C4-2B (cell line): Measurements from ENCODE around the gene FREM1.

ENCODE experiments used
- H3K27ac ChIP-seq: fragments of 450-650 bp; 2 replicates; pipeline ENCODE4 v1.5.1; 2017
- ZFX ChIP-seq: fragments of 450-650 bp; IDR thresholded peaks from 2 replicates; pipeline ENCODE4 v1.6.1; 2017
- TF ChIP-seq, protein P1 (sequence below): fragments of 450-650 bp; conservative IDR thresholded peaks from 2 replicates; pipeline ENCODE4 v1.5.1; 2017; ENCODE audit warnings: mild to moderate bottlenecking

The FREM1 gene

GRCh38 chr9:14706530-14707140, 203.6 kb downstream of the FREM1 start:
- TF ChIP-seq, protein P1, sequence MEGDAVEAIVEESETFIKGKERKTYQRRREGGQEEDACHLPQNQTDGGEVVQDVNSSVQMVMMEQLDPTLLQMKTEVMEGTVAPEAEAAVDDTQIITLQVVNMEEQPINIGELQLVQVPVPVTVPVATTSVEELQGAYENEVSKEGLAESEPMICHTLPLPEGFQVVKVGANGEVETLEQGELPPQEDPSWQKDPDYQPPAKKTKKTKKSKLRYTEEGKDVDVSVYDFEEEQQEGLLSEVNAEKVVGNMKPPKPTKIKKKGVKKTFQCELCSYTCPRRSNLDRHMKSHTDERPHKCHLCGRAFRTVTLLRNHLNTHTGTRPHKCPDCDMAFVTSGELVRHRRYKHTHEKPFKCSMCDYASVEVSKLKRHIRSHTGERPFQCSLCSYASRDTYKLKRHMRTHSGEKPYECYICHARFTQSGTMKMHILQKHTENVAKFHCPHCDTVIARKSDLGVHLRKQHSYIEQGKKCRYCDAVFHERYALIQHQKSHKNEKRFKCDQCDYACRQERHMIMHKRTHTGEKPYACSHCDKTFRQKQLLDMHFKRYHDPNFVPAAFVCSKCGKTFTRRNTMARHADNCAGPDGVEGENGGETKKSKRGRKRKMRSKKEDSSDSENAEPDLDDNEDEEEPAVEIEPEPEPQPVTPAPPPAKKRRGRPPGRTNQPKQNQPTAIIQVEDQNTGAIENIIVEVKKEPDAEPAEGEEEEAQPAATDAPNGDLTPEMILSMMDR, result no peak
- TF ChIP-seq ZFX, result no peak
- no peak overlapping the region for H3K27ac ChIP-seq

- TF ChIP-seq, protein P1, result no peak
- no peak for TF ChIP-seq ZFX
- H3K27ac ChIP-seq, result no peak overlapping the region
Observed at GRCh38 chr9:14705079-14705478, 205.1 kb downstream of the FREM1 start.

- H3K27ac ChIP-seq, result no peak overlapping the region
- TF ChIP-seq ZFX, result no peak
- TF ChIP-seq, protein P1, result no peak
Observed at GRCh38 chr9:14704281-14704680, 205.9 kb downstream of the FREM1 start.

GRCh38 chr9:14702200-14702720, 208.0 kb downstream of the FREM1 start:
- no peak overlapping the region; the same call in 1 of the 2 replicates for H3K27ac ChIP-seq
- no peak for TF ChIP-seq ZFX
- TF ChIP-seq, protein P1, result no peak

DNA sequence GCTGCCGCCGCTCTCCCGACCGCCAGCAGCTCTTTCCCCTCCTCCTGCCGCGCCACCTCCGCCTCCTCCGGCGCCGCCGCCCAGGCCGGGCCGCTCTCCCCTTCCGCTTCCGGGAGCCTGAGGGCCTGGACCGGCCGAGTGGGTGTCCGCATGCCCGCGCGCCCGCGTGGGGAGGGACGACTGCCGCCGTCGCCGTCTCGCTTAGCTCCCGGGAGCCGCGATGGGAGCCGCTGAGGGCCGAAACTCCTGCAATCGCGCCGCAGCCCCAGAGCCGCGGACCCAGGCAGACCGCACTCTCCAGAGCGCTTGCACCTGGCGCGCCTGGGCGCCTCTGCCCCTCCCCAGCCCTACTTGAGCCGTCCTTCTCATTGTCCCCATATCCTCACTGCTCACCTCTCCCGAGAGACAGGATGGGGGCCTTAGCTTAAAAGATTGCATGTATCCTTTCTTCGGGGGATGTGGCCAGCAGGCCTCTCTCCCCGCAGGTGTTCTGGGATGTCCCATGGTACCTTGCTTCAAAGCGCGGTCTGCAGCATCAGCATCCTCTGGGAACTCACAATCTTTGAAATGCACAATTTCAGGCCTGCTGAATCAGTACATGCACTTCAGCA, 216.9 kb downstream of the FREM1 start, which contains the start of gene ZDHHC21:
Gene ZDHHC21, minus strand, starts transcription at position 182 of the 611 bp plus-strand sequence. CDS start 19,092 bp downstream, outside the sequence.
- H3K27ac ChIP-seq, result peak within 1 kb of the TSS; percentile 85

GRCh38 chr9:14692470-14693250, 217.6 kb downstream of the FREM1 start:
- TF ChIP-seq, protein P1, result no peak; the same call in 1 of the 2 replicates
- peak overlapping the region; percentile 85 for H3K27ac ChIP-seq

More for the DNA sequence above, 216.9 kb downstream of the FREM1 start, which contains the start of gene ZDHHC21:
- TF ChIP-seq, protein P1, result no peak
- peak; percentile 87 for TF ChIP-seq ZFX
